Stimulated activated CD4-positive, alpha-beta T cell treated with anti-CD3 and anti-CD28 coated beads, Interleukin-1b, Interleukin-23, amount 100 ng/mL, for 24 hours (primary cell): ENCODE data around the gene LIMK1.

ENCODE experiments used
- DNase-seq, 4 experiments: peaks; one replicate each; pipeline ENCODE4 v3.0.0-alpha.2; 2020; ENCODE audit warnings: low read depth in 4 of 4, low spot score in 1 of 4

The LIMK1 gene

GRCh38 chr7:74053589-74054186 is 29.9 kb upstream of the LIMK1 start:
- DNase-seq: no peak

- DNase-seq: no peak
Measured at GRCh38 chr7:74056096-74056915, 27.3 kb upstream of the LIMK1 start.

GRCh38 chr7:74057216-74057925 is 26.2 kb upstream of the LIMK1 start:
- no peak for DNase-seq

- DNase-seq: no peak
Measured at GRCh38 chr7:74057987-74058386, 25.6 kb upstream of the LIMK1 start.

- no peak for DNase-seq
Measured at GRCh38 chr7:74058486-74058885, 25.1 kb upstream of the LIMK1 start.

GRCh38 chr7:74059037-74059436 is 24.6 kb upstream of the LIMK1 start:
- DNase-seq: no peak

- no peak for DNase-seq
Measured at GRCh38 chr7:74059681-74060588, 23.7 kb upstream of the LIMK1 start.

- peak in 3 of 4 experiments; percentile 20 to 31 (median 20) for DNase-seq
Measured at GRCh38 chr7:74061840-74062539, 21.6 kb upstream of the LIMK1 start.

GRCh38 chr7:74063223-74063641 is 20.4 kb upstream of the LIMK1 start:
- DNase-seq: no peak

GRCh38 chr7:74063646-74064045 is 20.0 kb upstream of the LIMK1 start:
- DNase-seq: no peak

GRCh38 chr7:74064696-74065095 is 18.9 kb upstream of the LIMK1 start:
- DNase-seq: no peak

- DNase-seq: no peak
Measured at GRCh38 chr7:74066626-74067025, 17.0 kb upstream of the LIMK1 start.

- DNase-seq: no peak
Measured at GRCh38 chr7:74068378-74069085, 15.1 kb upstream of the LIMK1 start.

GRCh38 chr7:74069086-74069541 is 14.5 kb upstream of the LIMK1 start:
- DNase-seq: no peak

GRCh38 chr7:74069790-74070618 is 13.6 kb upstream of the LIMK1 start:
- DNase-seq: no peak

- no peak for DNase-seq
Measured at GRCh38 chr7:74070619-74070921, 13.0 kb upstream of the LIMK1 start.

GRCh38 chr7:74071121-74071520 is 12.5 kb upstream of the LIMK1 start:
- no peak for DNase-seq

GRCh38 chr7:74074770-74075169 is 8.8 kb upstream of the LIMK1 start:
- DNase-seq: no peak

- no peak for DNase-seq
Measured at GRCh38 chr7:74078461-74078860, 5.1 kb upstream of the LIMK1 start.
